PFSK-1 (cell line): ENCODE measurements around the gene SLC28A1.

Experiments used
- FOXP2 ChIP-seq: optimal IDR thresholded peaks from 2 replicates; pipeline ENCODE3; 2011; ENCODE audit warnings: borderline replicate concordance, control low read depth, inconsistent platforms; ENCODE audit not compliant: insufficient read depth; ENCODE audit errors: extremely low read length, extremely low read depth
- POLR2AphosphoS5 ChIP-seq: IDR thresholded peaks from 2 replicates; pipeline ENCODE4 v1.6.1; 2012; ENCODE audit warnings: low read depth, mild to moderate bottlenecking, control low read depth, low read length, moderate library complexity
- SIN3A ChIP-seq: IDR thresholded peaks from 2 replicates; pipeline ENCODE4 v1.6.1; 2012; ENCODE audit warnings: mild to moderate bottlenecking, low read length, moderate library complexity, borderline replicate concordance; ENCODE audit not compliant: insufficient read depth
- TAF1 ChIP-seq: IDR thresholded peaks from 2 replicates; pipeline ENCODE4 v1.6.1; 2012; ENCODE audit warnings: low read length, control low read depth, borderline replicate concordance; ENCODE audit not compliant: insufficient read depth
- TF ChIP-seq, protein P1 (sequence below), 2 experiments: IDR thresholded peaks; 2 replicates each; pipeline versions ENCODE4 v1.6.1 to v1.8.0; 2011 to 2012; ENCODE audit warnings: low read depth in 2 of 2, low read length in 2 of 2, control low read depth in 1 of 2, inconsistent platforms in 1 of 2, mild to moderate bottlenecking in 1 of 2, moderate library complexity in 1 of 2; ENCODE audit not compliant: insufficient read depth in 1 of 2

SLC28A1 gene

DNA sequence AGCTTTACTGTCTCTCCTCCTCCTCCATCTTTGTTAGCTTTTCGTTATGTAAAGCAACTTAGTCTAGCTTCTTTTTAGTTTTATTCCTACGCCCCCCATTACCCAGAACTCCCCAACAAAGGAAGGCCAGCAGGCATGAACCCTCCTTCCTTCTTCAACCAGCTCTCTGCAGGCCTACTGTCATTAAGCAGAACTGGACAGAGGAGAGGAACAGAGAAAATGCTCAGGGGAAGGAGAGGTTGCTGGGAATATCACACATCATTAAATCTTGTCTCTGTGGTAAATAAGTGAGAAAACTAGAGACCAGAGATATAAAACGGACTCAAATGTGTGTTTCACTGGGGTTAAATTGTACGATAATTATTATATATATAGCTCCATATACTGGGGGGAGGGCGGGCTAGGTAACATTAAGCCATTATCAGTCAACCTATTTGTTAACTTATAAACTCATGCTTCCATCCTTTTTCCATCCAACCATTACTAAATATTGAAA, 19.3 kb upstream of the SLC28A1 start:
- no peak for TF ChIP-seq FOXP2
- TF ChIP-seq SIN3A = no peak
- TF ChIP-seq TAF1 = no peak
- TF ChIP-seq, protein P1, sequence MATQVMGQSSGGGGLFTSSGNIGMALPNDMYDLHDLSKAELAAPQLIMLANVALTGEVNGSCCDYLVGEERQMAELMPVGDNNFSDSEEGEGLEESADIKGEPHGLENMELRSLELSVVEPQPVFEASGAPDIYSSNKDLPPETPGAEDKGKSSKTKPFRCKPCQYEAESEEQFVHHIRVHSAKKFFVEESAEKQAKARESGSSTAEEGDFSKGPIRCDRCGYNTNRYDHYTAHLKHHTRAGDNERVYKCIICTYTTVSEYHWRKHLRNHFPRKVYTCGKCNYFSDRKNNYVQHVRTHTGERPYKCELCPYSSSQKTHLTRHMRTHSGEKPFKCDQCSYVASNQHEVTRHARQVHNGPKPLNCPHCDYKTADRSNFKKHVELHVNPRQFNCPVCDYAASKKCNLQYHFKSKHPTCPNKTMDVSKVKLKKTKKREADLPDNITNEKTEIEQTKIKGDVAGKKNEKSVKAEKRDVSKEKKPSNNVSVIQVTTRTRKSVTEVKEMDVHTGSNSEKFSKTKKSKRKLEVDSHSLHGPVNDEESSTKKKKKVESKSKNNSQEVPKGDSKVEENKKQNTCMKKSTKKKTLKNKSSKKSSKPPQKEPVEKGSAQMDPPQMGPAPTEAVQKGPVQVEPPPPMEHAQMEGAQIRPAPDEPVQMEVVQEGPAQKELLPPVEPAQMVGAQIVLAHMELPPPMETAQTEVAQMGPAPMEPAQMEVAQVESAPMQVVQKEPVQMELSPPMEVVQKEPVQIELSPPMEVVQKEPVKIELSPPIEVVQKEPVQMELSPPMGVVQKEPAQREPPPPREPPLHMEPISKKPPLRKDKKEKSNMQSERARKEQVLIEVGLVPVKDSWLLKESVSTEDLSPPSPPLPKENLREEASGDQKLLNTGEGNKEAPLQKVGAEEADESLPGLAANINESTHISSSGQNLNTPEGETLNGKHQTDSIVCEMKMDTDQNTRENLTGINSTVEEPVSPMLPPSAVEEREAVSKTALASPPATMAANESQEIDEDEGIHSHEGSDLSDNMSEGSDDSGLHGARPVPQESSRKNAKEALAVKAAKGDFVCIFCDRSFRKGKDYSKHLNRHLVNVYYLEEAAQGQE (IDR thresholded peaks at IDR 0.05; ENCODE audit: insufficient read depth in 1 of 2, low read depth in 2 of 2, low read length in 2 of 2) = no peak
- no peak for TF ChIP-seq POLR2AphosphoS5

DNA sequence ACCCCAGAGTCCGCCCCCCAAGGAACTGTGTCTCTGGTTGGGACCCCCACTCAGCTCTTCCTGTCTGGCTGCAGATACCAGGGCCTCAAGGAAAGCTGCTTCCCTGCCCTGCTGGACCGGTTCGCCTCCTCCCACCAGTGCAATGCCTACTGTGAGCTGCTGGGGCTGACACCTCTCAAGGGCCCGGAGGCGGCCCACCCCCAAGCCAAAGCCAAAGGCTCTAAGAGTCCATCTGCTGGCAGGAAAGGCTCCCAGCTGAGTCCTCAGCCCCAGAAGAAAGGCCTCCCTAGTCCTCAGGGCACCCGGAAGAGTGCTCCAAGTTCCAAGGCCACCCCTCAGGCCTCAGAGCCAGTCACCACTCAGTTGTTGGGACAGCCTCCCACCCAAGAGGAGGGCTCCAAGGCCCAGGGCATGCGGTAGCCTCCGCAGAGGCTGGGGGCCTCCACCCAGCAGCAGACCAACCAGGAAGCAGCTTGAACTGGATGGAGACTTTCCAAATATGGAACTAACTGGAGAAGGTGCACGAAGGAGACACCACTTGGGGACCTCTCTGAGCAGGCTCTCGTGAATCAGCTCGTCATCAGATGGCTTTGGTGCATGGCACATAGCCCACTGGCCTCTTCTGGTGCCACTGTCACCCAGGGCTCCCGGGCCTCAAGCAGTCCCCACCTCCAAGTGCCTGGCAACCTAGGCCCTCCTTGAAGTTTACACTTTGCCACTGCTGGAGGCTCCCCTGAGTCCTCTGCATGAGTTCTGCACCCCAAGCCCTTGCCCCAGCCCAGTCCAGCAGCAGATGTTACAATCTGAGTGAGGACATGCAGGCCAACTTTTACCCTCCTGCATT, 16.2 kb upstream of the SLC28A1 start:
- TF ChIP-seq, protein P1 (IDR thresholded peaks at IDR 0.05; ENCODE audit: insufficient read depth in 1 of 2, low read depth in 2 of 2, low read length in 2 of 2) = no peak
- TF ChIP-seq TAF1 = no peak
- no peak for TF ChIP-seq POLR2AphosphoS5
- no peak for TF ChIP-seq FOXP2

DNA sequence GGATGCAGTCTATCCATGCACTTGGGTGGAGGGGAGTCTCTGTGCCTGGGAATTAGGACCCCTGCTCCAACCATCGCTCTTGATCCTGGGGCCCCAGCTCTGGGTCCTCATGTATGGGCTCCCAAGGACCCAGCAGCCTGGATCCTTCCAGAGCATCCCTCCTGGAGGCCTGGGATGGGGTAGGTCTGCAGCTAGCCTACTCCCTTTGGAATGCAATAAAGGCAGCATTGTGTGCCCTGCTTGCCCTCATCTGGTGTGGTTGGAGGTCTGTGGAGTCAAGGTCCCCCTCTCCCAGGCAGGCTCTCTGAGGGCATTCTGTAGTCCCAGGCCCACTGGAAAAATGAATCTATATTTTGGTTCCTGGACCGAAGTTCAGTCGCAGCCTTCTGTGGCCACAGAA, 15.0 kb upstream of the SLC28A1 start:
- TF ChIP-seq POLR2AphosphoS5 (no peak), SIN3A (no peak), FOXP2 (no peak), TAF1 (no peak)
- TF ChIP-seq, protein P1 (IDR thresholded peaks at IDR 0.05; ENCODE audit: insufficient read depth in 1 of 2, low read depth in 2 of 2, low read length in 2 of 2) = no peak

DNA sequence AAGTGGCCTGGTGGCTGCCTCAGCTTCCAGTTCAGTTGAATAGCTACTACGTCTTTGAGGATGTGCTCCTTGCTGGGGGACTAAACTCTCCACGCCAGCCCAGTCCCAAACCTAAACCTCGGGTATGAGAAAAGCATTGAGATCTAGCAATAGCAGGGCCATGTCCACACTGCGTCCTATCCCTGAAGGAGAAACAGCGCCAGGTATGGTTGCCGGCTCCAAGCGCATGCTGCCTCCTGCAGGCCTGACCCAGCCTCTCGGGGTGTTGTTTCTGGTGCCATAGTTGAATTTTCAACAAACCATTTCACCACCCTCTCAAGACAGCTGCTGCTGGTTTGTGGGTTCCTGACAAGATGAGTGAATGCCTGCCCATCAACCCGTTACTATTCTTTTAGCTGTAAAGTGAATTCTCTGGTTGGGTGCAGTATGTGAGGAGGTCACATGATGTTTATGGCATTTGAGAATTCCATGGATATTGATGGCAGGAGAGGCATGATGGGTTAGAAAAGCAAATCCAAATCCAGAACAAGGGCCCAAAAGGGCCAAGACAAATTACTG, 13.0 kb upstream of the SLC28A1 start:
- TF ChIP-seq FOXP2 = no peak
- no peak for TF ChIP-seq SIN3A
- TF ChIP-seq TAF1 = no peak
- no peak for TF ChIP-seq POLR2AphosphoS5
- TF ChIP-seq, protein P1 (IDR thresholded peaks at IDR 0.05; ENCODE audit: insufficient read depth in 1 of 2, low read depth in 2 of 2, low read length in 2 of 2) = no peak
